MM.1S (cell line): ENCODE results near the gene IFITM1.

Source experiments
- CTCF ChIP-seq: fragments of 300-600 bp; sonication (generic); IDR thresholded peaks from 2 replicates; pipeline ENCODE4 v1.5.1; 2016; ENCODE audit warnings: antibody characterized with exemption, low read length, mixed read lengths
- EZH2 ChIP-seq: fragments of 300-600 bp; sonication (generic); optimal IDR thresholded peaks from 2 replicates; pipeline ENCODE3; 2017; ENCODE audit warnings: low read depth, mild to moderate bottlenecking, antibody characterized with exemption, low read length, mixed read lengths

GRCh38 chr11:293852-294661 is 19.8 kb upstream of the IFITM1 start:
- no peak for TF ChIP-seq EZH2
- no peak for TF ChIP-seq CTCF
